Astrocyte (in vitro differentiated cells and primary cell): ENCODE measurements around the gene NKAPL.

Experiments used
- EZH2 ChIP-seq: IDR thresholded peaks from 2 replicates; pipeline ENCODE4 v1.6.1; 2012; ENCODE audit warnings: mild to moderate bottlenecking, low read length, inconsistent platforms; ENCODE audit not compliant: insufficient read depth
- TF ChIP-seq, protein P1 (sequence below): IDR thresholded peaks from 2 replicates; pipeline ENCODE4 v1.5.1; 2011; ENCODE audit warnings: low read depth, mild to moderate bottlenecking, inconsistent platforms, low read length, moderate library complexity; ENCODE audit not compliant: insufficient read depth

GRCh38 chr6:28269492-28269891 is 10.4 kb downstream of the NKAPL start:
- TF ChIP-seq, protein P1, sequence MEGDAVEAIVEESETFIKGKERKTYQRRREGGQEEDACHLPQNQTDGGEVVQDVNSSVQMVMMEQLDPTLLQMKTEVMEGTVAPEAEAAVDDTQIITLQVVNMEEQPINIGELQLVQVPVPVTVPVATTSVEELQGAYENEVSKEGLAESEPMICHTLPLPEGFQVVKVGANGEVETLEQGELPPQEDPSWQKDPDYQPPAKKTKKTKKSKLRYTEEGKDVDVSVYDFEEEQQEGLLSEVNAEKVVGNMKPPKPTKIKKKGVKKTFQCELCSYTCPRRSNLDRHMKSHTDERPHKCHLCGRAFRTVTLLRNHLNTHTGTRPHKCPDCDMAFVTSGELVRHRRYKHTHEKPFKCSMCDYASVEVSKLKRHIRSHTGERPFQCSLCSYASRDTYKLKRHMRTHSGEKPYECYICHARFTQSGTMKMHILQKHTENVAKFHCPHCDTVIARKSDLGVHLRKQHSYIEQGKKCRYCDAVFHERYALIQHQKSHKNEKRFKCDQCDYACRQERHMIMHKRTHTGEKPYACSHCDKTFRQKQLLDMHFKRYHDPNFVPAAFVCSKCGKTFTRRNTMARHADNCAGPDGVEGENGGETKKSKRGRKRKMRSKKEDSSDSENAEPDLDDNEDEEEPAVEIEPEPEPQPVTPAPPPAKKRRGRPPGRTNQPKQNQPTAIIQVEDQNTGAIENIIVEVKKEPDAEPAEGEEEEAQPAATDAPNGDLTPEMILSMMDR: no peak
- no peak for TF ChIP-seq EZH2
